ENCODE measurements around the gene SLC6A20. TPM values are rescaled to one million over a fixed set of nuclear protein-coding genes. Genes with fewer than 3 reads are reported as not detected.

Gene SLC6A20
- total RNA-seq, result not detected

- Mint-ChIP-seq H3K9me3 (no peaks in the 10 kb centered on the region), H3K27me3 (ENCODE audit: low read depth) (peaks cover 44% of the 10 kb centered on the region), H3K27ac (no peak within 1 kb of the TSS), H3K4me3 (peak within 1 kb of the TSS; percentile 57), H3K36me3 (ENCODE audit: low read depth) (no peaks in the 10 kb centered on the region), H3K4me1 (ENCODE audit: low read depth) (peaks cover 7% of the 10 kb centered on the region)
- CTCF ChIA-PET, result no interaction called here
- intact Hi-C loops (cut with micrococcal nuclease), result no loop called here
- DNase-seq, result peak; percentile 30
Measured at GRCh38 chr3:45795882-45796765, at the start of gene SLC6A20. SLC6A20 (minus strand) TSS chr3:45796536; CDS start chr3:45796419, 117 bp downstream.

DNA sequence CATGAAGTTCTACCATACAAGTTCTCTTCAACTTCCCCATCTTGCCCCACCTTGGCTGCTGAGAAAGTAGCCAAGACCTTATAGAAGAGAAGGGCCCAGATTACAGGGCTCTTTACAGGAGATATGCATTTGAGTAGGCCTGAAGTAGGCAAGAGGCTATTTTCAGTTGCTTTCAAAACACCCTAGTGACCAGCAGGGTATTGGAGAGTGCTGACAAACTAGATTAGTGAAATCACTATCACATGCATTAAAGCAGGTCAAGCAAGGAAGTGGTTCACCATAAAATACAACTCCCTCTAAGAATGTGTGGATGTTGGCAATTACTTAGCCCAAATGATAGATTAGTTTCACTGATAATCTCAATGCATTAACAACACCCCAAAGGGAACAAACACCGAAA lies 48.3 kb upstream of the SLC6A20 start:
- no peak overlapping the region for H3K4me3 Mint-ChIP-seq
- H3K27me3 Mint-ChIP-seq (ENCODE audit: low read depth), result no peaks in the 10 kb centered on the region
- no peaks in the 10 kb centered on the region for H3K36me3 Mint-ChIP-seq (ENCODE audit: low read depth)
- H3K27ac Mint-ChIP-seq, result no peak overlapping the region
- no peaks in the 10 kb centered on the region for H3K9me3 Mint-ChIP-seq
- peaks cover 12% of the 10 kb centered on the region for H3K4me1 Mint-ChIP-seq (ENCODE audit: low read depth)
- CTCF ChIA-PET, result interaction anchor here (1.2 kb wide), 1 partner anchor 94 kb away, joined by 3 read pairs; no protein-coding TSS in a partner anchor
- intact Hi-C loops (cut with micrococcal nuclease), result loop anchor here (5.0 kb wide), 3 partner anchors 73 to 157 kb away; partner anchors contain the start of genes FYCO1 and SACM1L
- DNase-seq, result no peak

DNA sequence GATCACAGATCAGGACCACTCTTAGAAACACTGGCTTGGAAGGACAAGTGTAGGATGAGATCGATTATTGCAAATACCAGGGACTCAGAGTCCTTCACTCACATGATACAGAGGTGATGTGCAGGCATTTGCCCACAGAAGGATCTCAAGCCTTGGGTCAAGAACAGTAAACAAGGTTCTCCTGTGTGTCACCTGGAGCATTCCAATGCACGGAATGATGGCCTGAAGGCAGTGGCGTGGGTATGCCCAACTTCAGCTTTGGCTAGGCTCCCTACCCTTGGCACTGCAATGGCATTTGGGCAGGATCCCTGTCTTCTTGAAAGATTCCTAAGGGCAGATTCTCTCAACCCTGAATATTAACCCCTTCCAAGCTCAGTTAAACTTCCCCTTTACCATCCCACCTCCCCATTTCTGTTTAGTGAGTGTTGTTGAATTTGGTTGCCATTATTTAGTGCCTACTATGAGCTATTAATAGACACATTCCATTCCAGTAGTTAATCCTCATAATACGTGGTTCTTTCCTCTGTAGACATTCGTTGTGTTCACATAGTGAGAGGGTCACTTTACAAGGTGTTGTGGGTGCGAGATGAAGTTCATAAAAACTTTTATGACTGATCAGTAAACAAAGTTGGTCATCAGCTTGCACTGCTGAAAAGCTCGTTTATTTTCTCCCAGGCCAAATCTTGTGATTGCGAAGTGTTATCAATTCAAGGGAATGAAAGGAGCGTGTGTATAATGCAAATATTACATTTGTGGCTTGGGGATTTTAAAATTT lies 46.7 kb upstream of the SLC6A20 start:
- peak overlapping the region; percentile 90 for H3K4me3 Mint-ChIP-seq
- no peaks in the 10 kb centered on the region for H3K36me3 Mint-ChIP-seq (ENCODE audit: low read depth)
- no peaks in the 10 kb centered on the region for H3K9me3 Mint-ChIP-seq
- H3K4me1 Mint-ChIP-seq (ENCODE audit: low read depth), result peaks cover 12% of the 10 kb centered on the region
- intact Hi-C loops (cut with micrococcal nuclease), result loop anchor here (5.0 kb wide), 3 partner anchors 74 to 156 kb away; partner anchors contain the start of genes FYCO1 and SACM1L
- CTCF ChIA-PET, result interaction anchor here (0.6 to 1.2 kb wide), 2 partner anchors 96 to 797 kb away, joined by 3 read pairs; no protein-coding TSS in a partner anchor
- DNase-seq, result no peak
- no peaks in the 10 kb centered on the region for H3K27me3 Mint-ChIP-seq (ENCODE audit: low read depth)
- no peak overlapping the region for H3K27ac Mint-ChIP-seq

DNA sequence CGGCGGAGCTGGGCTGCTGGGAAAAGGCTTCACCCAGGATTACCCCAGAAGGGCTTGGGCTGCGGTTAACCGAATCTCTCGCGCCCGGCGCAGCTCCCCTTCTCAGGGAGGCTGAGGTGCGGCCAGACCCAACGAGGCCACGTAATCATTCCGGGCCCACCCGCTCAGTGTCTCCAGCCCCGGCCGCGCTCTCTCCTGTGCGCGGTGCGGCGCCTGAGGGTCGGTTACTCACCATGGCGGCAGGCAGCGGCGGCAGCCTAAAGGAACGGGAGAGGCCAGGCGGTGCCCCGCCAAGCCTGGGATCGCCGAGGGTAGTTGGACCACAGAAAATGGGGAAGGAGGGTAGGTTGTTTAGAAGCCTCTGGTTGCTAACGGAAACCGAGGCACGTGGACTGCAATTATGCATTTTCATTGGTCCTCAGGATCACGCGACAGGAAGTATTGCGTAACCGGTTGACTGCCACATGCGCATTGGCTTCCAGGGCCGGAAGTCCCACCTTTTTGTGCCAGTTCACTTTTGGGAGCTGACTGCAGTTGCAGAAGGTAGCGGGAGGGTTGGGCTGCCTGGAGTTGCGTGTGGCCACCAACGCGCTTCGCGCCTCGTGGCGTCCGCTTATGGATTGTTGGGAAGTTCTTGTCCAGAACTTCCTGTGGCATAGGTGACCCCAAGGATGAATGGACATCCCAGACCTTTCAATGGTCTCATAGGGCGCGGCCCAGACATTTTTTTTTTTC lies 45.6 kb upstream of the SLC6A20 start, which contains the start of gene LZTFL1:
TSS of gene LZTFL1 (minus strand) at position 363 of the 735 bp plus-strand sequence. CDS start at position 235, 128 bp downstream.
- H3K9me3 Mint-ChIP-seq, result no peaks in the 10 kb centered on the region
- H3K4me3 Mint-ChIP-seq, result peak within 1 kb of the TSS; percentile 90
- peak within 1 kb of the TSS; percentile 27 for H3K27ac Mint-ChIP-seq
- no peaks in the 10 kb centered on the region for H3K36me3 Mint-ChIP-seq (ENCODE audit: low read depth)
- intact Hi-C loops (cut with micrococcal nuclease), result loop anchor here (5.0 kb wide), 3 partner anchors 75 to 155 kb away; partner anchors contain the start of genes FYCO1 and SACM1L
- no peaks in the 10 kb centered on the region for H3K27me3 Mint-ChIP-seq (ENCODE audit: low read depth)
- H3K4me1 Mint-ChIP-seq (ENCODE audit: low read depth), result peaks cover 12% of the 10 kb centered on the region
- CTCF ChIA-PET, result interaction anchor here (0.6 to 0.7 kb wide), 2 partner anchors 133 to 799 kb away, joined by 3 read pairs; no protein-coding TSS in a partner anchor
- peak; percentile 96 for DNase-seq

GRCh38 chr3:45841420-45841756 lies 45.1 kb upstream of the SLC6A20 start:
- intact Hi-C loops (cut with micrococcal nuclease), result loop anchor here (5.0 kb wide), 3 partner anchors 76 to 156 kb away; partner anchors contain the start of genes FYCO1 and SACM1L
- peak; percentile 13 for DNase-seq
- no peaks in the 10 kb centered on the region for H3K36me3 Mint-ChIP-seq (ENCODE audit: low read depth)
- H3K4me3 Mint-ChIP-seq, result peak overlapping the region; percentile 90
- CTCF ChIA-PET, result interaction anchor here (0.7 kb wide), 1 partner anchor 133 kb away, joined by 3 read pairs; no protein-coding TSS in a partner anchor
- peaks cover 12% of the 10 kb centered on the region for H3K4me1 Mint-ChIP-seq (ENCODE audit: low read depth)
- H3K27me3 Mint-ChIP-seq (ENCODE audit: low read depth), result no peaks in the 10 kb centered on the region
- no peak overlapping the region for H3K27ac Mint-ChIP-seq
- H3K9me3 Mint-ChIP-seq, result no peaks in the 10 kb centered on the region

DNA sequence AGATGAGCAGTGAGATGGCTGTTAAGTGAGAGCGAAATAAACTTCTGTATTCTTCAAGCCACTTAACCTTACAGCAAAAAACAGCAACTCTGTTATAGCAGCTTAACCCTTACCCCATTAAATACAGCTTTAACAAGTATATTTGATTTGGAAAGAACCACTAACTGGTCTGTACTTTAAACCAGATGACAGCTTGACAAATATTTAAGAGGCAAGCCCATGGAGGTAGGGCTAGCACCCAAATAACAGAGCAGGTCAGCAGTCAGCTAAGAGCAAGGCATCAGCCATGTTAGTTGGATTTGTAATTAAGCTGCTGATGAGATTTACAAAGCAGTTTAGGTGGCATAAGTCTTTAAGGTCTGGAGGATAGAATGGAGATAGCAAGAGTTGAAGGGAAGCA lies 42.1 kb upstream of the SLC6A20 start:
- Mint-ChIP-seq H3K4me1 (ENCODE audit: low read depth) (peaks cover 12% of the 10 kb centered on the region), H3K27me3 (ENCODE audit: low read depth) (no peaks in the 10 kb centered on the region), H3K27ac (no peak overlapping the region), H3K36me3 (ENCODE audit: low read depth) (peaks cover 3% of the 10 kb centered on the region), H3K4me3 (no peak overlapping the region), H3K9me3 (no peaks in the 10 kb centered on the region)
- intact Hi-C loops (cut with micrococcal nuclease), result no loop called here
- CTCF ChIA-PET, result no interaction called here
- no peak for DNase-seq

DNA sequence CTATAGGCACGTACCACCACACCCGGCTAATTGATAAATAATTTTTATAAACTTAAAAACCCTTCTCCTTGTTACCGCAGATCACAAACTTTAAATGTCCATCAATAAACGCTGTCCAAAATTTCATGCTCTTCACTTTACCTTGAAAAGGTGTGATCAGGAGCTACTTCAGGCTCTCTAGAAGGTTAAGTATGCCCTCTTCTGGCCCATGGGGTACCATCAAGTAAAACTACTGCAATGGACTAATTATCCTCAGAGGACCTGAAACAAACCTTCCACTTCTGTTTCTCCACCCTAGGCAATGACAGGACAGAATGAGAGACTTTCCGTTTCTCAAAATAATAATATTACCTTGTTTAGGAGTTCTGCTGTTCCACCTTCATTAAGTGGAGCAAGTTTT lies 36.4 kb upstream of the SLC6A20 start:
- H3K9me3 Mint-ChIP-seq, result no peaks in the 10 kb centered on the region
- CTCF ChIA-PET, result interaction anchor here (0.7 to 0.9 kb wide), 2 partner anchors 71 to 545 kb away, joined by 3 to 6 read pairs; no protein-coding TSS in a partner anchor
- peaks cover 13% of the 10 kb centered on the region for H3K36me3 Mint-ChIP-seq (ENCODE audit: low read depth)
- intact Hi-C loops (cut with micrococcal nuclease), result loop anchor here (1.0 to 5.0 kb wide), 3 partner anchors 71 to 795 kb away; no protein-coding TSS in a partner anchor
- no peak overlapping the region for H3K27ac Mint-ChIP-seq
- H3K27me3 Mint-ChIP-seq (ENCODE audit: low read depth), result no peaks in the 10 kb centered on the region
- no peak overlapping the region for H3K4me3 Mint-ChIP-seq
- peak; percentile 30 for DNase-seq
- peaks cover 3% of the 10 kb centered on the region for H3K4me1 Mint-ChIP-seq (ENCODE audit: low read depth)

- Mint-ChIP-seq H3K27me3 (ENCODE audit: low read depth) (no peaks in the 10 kb centered on the region), H3K4me3 (no peak overlapping the region), H3K27ac (no peak overlapping the region), H3K36me3 (ENCODE audit: low read depth) (peaks cover 11% of the 10 kb centered on the region), H3K4me1 (ENCODE audit: low read depth) (peaks cover 9% of the 10 kb centered on the region), H3K9me3 (no peaks in the 10 kb centered on the region)
- DNase-seq, result no peak
- CTCF ChIA-PET, result interaction anchor here (0.6 to 0.7 kb wide), 2 partner anchors 166 to 246 kb away, joined by 3 to 4 read pairs; no protein-coding TSS in a partner anchor
- intact Hi-C loops (cut with micrococcal nuclease), result loop anchor here (5.0 kb wide), 1 partner anchor 793 kb away; no protein-coding TSS in a partner anchor
Measured at GRCh38 chr3:45830121-45830520, 33.8 kb upstream of the SLC6A20 start.

DNA sequence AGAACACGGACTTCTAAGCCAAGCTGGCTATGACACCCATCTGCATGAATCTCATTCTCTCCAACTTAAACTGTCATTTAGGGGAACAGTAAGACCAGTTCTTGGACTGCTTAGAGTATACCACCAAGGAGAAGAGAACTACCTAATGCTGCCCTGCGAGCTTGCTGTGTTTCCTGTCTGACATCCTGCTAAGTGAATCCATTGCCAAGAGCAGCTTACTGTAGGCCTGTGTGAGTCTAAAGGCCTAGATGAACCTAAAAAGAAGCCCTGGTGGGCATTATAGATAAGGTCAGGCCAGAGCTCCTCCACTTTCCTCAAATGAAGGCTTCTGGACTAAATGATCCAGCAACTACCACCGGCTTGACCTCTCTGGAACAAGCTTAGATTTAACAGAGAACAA lies 30.6 kb upstream of the SLC6A20 start:
- peaks cover 13% of the 10 kb centered on the region for H3K36me3 Mint-ChIP-seq (ENCODE audit: low read depth)
- intact Hi-C loops (cut with micrococcal nuclease), result no loop called here
- H3K4me1 Mint-ChIP-seq (ENCODE audit: low read depth), result peaks cover 9% of the 10 kb centered on the region
- no peak overlapping the region for H3K4me3 Mint-ChIP-seq
- no peaks in the 10 kb centered on the region for H3K9me3 Mint-ChIP-seq
- no peaks in the 10 kb centered on the region for H3K27me3 Mint-ChIP-seq (ENCODE audit: low read depth)
- CTCF ChIA-PET, result interaction anchor here (0.5 to 1.2 kb wide), 2 partner anchors 165 to 252 kb away, joined by 4 read pairs; no protein-coding TSS in a partner anchor
- DNase-seq, result no peak
- H3K27ac Mint-ChIP-seq, result no peak overlapping the region

- Mint-ChIP-seq H3K27ac (no peak overlapping the region), H3K36me3 (ENCODE audit: low read depth) (peaks cover 12% of the 10 kb centered on the region), H3K4me3 (no peak overlapping the region), H3K4me1 (ENCODE audit: low read depth) (peaks cover 8% of the 10 kb centered on the region), H3K9me3 (no peaks in the 10 kb centered on the region), H3K27me3 (ENCODE audit: low read depth) (no peaks in the 10 kb centered on the region)
- DNase-seq, result no peak
- CTCF ChIA-PET, result no interaction called here
- intact Hi-C loops (cut with micrococcal nuclease), result no loop called here
Measured at GRCh38 chr3:45826321-45826720, 30.0 kb upstream of the SLC6A20 start.

DNA sequence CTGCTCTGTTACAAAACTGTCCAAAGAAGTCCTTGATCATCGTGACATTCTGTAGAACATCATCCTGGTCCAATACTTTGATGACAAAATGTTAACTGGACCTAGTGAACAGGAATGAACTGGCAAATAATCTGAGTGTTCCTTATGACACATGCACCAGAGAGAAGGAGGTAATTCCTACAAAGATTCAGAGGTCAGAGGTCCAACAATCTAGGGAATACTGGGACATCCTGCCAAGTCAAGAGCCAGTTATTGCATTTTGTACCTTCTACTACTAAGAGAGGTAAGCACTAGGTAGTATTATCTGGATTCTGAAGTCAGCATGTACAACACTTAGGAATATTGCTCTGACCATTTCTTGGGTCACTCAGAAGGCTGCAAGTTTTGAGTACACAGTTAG lies 24.8 kb upstream of the SLC6A20 start:
- no peak overlapping the region for H3K4me3 Mint-ChIP-seq
- intact Hi-C loops (cut with micrococcal nuclease), result no loop called here
- H3K27me3 Mint-ChIP-seq (ENCODE audit: low read depth), result no peaks in the 10 kb centered on the region
- no peak for DNase-seq
- H3K4me1 Mint-ChIP-seq (ENCODE audit: low read depth), result peaks cover 8% of the 10 kb centered on the region
- H3K36me3 Mint-ChIP-seq (ENCODE audit: low read depth), result peaks cover 4% of the 10 kb centered on the region
- no peak overlapping the region for H3K27ac Mint-ChIP-seq
- H3K9me3 Mint-ChIP-seq, result peaks cover 4% of the 10 kb centered on the region
- CTCF ChIA-PET, result no interaction called here

Measured in activated naive CD4-positive, alpha-beta T cell treated with anti-CD3 and anti-CD28 coated beads for 36 hours (primary cell).